A673 (cell line): ENCODE data around the gene CALR3.

Source experiments
- CTCF ChIP-seq: fragments of 300-800, 200-600 bp; sonication (generic); conservative IDR thresholded peaks from 2 replicates; pipeline ENCODE4 v1.5.1; 2017; ENCODE audit warnings: low read depth, mild to moderate bottlenecking, antibody characterized with exemption, low read length, moderate library complexity, mixed read lengths
- EZH2 ChIP-seq: fragments of 200-600 bp; sonication (generic); IDR thresholded peaks from 2 replicates; pipeline ENCODE4 v1.6.1; 2017; ENCODE audit warnings: borderline replicate concordance, low read depth, mild to moderate bottlenecking, mixed read lengths, antibody characterized with exemption, low read length; ENCODE audit not compliant: poor library complexity, severe bottlenecking

GRCh38 chr19:16519230-16519687 is 23.3 kb upstream of the CALR3 start:
- TF ChIP-seq CTCF (no peak), EZH2 (no peak)
